GM23248 (cell line): Measurements from ENCODE around the gene KCNJ4.

Experiments used
- EZH2 ChIP-seq: fragments of 200-600 bp; sonication (generic); IDR thresholded peaks from 2 replicates; pipeline ENCODE4 v1.6.1; 2018; ENCODE audit warnings: antibody characterized with exemption, mild to moderate bottlenecking; ENCODE audit not compliant: insufficient read depth, poor library complexity, severe bottlenecking
- EZH2phosphoT487 ChIP-seq: fragments of 200-600 bp; sonication (generic); IDR thresholded peaks from 2 replicates; pipeline ENCODE4 v1.6.1; 2018; ENCODE audit warnings: antibody characterized with exemption, moderate library complexity, mild to moderate bottlenecking, low read depth; ENCODE audit not compliant: insufficient read depth

GRCh38 chr22:38418589-38418988 lies 36.4 kb downstream of the KCNJ4 start:
- TF ChIP-seq EZH2 (no peak), EZH2phosphoT487 (no peak)
